ENCODE data around the gene NTM.

- TF ChIP-seq CTCF (IDR thresholded peaks at IDR 0.05) (no peak), ESRRA (CRISPR knock-in tag; IDR thresholded peaks at IDR 0.05; ENCODE audit: borderline replicate concordance) (no peak)
Observed at GRCh38 chr11:132285631-132286030, 915.2 kb downstream of the NTM start.
